ENCODE results near the gene PDE7B. TPM values are rescaled to one million over a fixed set of nuclear protein-coding genes. Genes with fewer than 3 reads are reported as not detected.

Gene PDE7B
- total and polyA plus RNA-seq, 2 of the 4 experiments (the other 2 are of a cell fraction) = 7.8 to 12.4 TPM

DNA sequence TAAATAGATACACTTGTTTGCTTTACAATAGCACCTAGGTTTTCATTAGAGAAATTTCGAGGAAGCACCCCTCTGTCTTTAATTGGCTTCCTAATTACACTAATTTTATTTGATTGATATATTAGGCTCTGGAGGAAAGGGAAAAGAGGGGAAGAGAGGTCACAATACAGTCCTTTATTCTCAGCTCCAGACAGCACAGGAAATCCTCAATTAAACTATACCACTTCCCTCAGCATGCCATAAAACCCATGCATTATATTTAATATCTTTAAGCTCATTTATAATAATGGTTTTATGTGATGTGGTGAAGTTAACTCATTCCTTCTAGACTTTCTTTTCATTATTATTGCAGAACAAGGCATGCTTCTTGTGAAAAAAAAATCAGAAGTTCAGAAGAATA lies 17.7 kb upstream of the PDE7B start:
- Histone ChIP-seq H2BK120ac (ENCODE audit: low read depth, low read length) (no peak overlapping the region), H2BK5ac (ENCODE audit: low read depth, low read length, poor library complexity, severe bottlenecking) (no peak overlapping the region), H3K27ac (ENCODE audit: insufficient read depth, low read length) (no peak overlapping the region), H3K18ac (ENCODE audit: low read depth, low read length) (no peak overlapping the region), H4K20me1 (ENCODE audit: insufficient read depth, low read length) (no peaks in the 10 kb centered on the region), H2AFZ (replicated peaks; ENCODE audit: low read length, poor library complexity) (no peak overlapping the region), H2AK5ac (ENCODE audit: low read depth, low read length) (no peak overlapping the region), H3K36me3 (ENCODE audit: control insufficient read depth, insufficient read depth, low read length) (no peaks in the 10 kb centered on the region), H2AK9ac (replicated peaks; ENCODE audit: low read depth, low read length, poor library complexity) (no peak overlapping the region), H3K27me3 (ENCODE audit: control insufficient read depth, insufficient read depth, low read length) (no peaks in the 10 kb centered on the region), H3K79me1 (ENCODE audit: low read depth in 1 of 2, low read length in 2 of 2) (no peaks in the 10 kb centered on the region), H2BK15ac (ENCODE audit: low read depth, low read length) (no peak overlapping the region), H4K91ac (ENCODE audit: insufficient read depth, low read depth, low read length) (no peak overlapping the region), H4K8ac (ENCODE audit: low read depth in 2 of 2, low read length in 2 of 2) (no peak overlapping the region), H3K4me3 (ENCODE audit: insufficient read depth, low read depth, low read length) (no peak overlapping the region), H2BK20ac (ENCODE audit: low read depth, low read length) (no peak overlapping the region), H3K4me1 (ENCODE audit: control insufficient read depth, insufficient read depth, low read length) (peaks cover 6% of the 10 kb centered on the region), H3K4me2 (ENCODE audit: low read depth, low read length) (no peak overlapping the region), H3K9ac (ENCODE audit: low read depth, low read length) (no peak overlapping the region), H3K9me1 (ENCODE audit: insufficient read depth, low read length) (0 out of 2 replicates have a peak, but pooled peaks cover 3% of the 10 kb centered on the region), H3K9me3 (ENCODE audit: control insufficient read depth, insufficient read depth, low read length) (no peaks in the 10 kb centered on the region), H3K23ac (ENCODE audit: low read depth, low read length) (no peak overlapping the region), H3K56ac (ENCODE audit: extremely low read depth, insufficient read depth, low read length) (no peak overlapping the region), H3K14ac (replicated peaks; ENCODE audit: low read depth, low read length) (no peak overlapping the region), H3K4ac (ENCODE audit: low read depth, low read length) (no peak overlapping the region), H4K5ac (ENCODE audit: low read depth, low read length) (no peak overlapping the region)
- WGBS, 2 experiments (ENCODE audit: extremely low coverage in 2 of 2, insufficient read length in 1 of 2) = no CpG with 5 or more reads among the region's 1 CpG
- ChIA-PET CTCF (interaction anchor here (0.5 to 0.6 kb wide), 2 partner anchors 108 to 379 kb away, joined by 3 to 9 read pairs; no protein-coding TSS in a partner anchor), POLR2A (ENCODE audit: unreplicated experiment) (no interaction called here)
- dilution Hi-C loops (cut with HindIII; ENCODE audit: low sequenced_read_pairs, unreplicated experiment) (no loop called here), intact Hi-C loops (cut with micrococcal nuclease) (no loop called here), in situ Hi-C loops (cut with MboI; ENCODE audit: low sequenced_read_pairs) (loop anchor here (10.0 kb wide), 1 partner anchor 289 kb away; no protein-coding TSS in a partner anchor)
- no TSS peak for BruUV-seq (replicated peaks)
- TF ChIP-seq CHD1 (IDR thresholded peaks at IDR 0.05; ENCODE audit: low read depth, low read length) = no peak
- TF ChIP-seq BHLHE40 (IDR thresholded peaks at IDR 0.05; ENCODE audit: low read depth, low read length) = no peak
- no peak for TF ChIP-seq RCOR1 (IDR thresholded peaks at IDR 0.05; ENCODE audit: insufficient replicate concordance, low read length)
- DNase-seq (no peak), ATAC-seq (ENCODE audit: low read depth) (no peak)
